OCI-LY7 (cell line): ENCODE results near the gene IPCEF1. TPM values are rescaled to one million over a fixed set of nuclear protein-coding genes. Genes with fewer than 3 reads are reported as not detected.

Experiments
- BruUV-seq: library from RNA; stranded (reverse); fragments of 400-500 nt; replicated peaks from 2 replicates; lab custom pipeline; 2021; lab: Mats Ljungman, UMichigan
- CTCF ChIA-PET: fragments of 300-600 bp; sonication (Branson Sonifier 250); formaldehyde crosslinking; loops from one replicate; lab custom pipeline; 2022; ENCODE audit warnings: antibody characterized with exemption; ENCODE audit not compliant: unreplicated experiment; lab: Charles Lee
- POLR2A ChIA-PET: fragments of 300-600 bp; sonication (Branson Sonifier 250); formaldehyde crosslinking; loops from one replicate; lab custom pipeline; 2022; ENCODE audit warnings: antibody characterized with exemption; lab: Charles Lee
- DNase-seq: peaks from one replicate; pipeline ENCODE4 v3.0.0-alpha.2; 2015; ENCODE audit warnings: low spot score
- H2AFZ ChIP-seq: fragments of 200-600 bp; sonication (generic), shearing (Covaris generic); 2 replicates; pipeline ENCODE4 v1.6.1; 2014; ENCODE audit warnings: mild to moderate bottlenecking, antibody characterized with exemption, low read length, moderate library complexity
- H3K27ac ChIP-seq: fragments of 200-600 bp; sonication (generic); 2 replicates; pipeline ENCODE4 v1.5.1; 2014; ENCODE audit warnings: mixed run types, low read depth, mild to moderate bottlenecking, moderate library complexity, low read length, inconsistent platforms; ENCODE audit not compliant: poor library complexity, severe bottlenecking
- H3K36me3 ChIP-seq: fragments of 200-600 bp; sonication (generic); 2 replicates; pipeline ENCODE4 v1.6.1; 2014; ENCODE audit warnings: mild to moderate bottlenecking, antibody characterized with exemption, low read length, moderate library complexity, mixed read lengths; ENCODE audit not compliant: insufficient read depth
- H3K4me1 ChIP-seq: fragments of 200-600 bp; sonication (generic); 2 replicates; pipeline ENCODE4 v1.5.1; 2014; ENCODE audit warnings: mild to moderate bottlenecking, low read length; ENCODE audit not compliant: insufficient read depth, poor library complexity, severe bottlenecking
- H3K4me2 ChIP-seq: fragments of 200-600 bp; sonication (generic); 2 replicates; pipeline ENCODE4 v1.6.1; 2014; ENCODE audit warnings: mild to moderate bottlenecking, low read length
- H3K4me3 ChIP-seq: fragments of 200-600 bp; sonication (generic); 2 replicates; pipeline ENCODE4 v1.5.1; 2014; ENCODE audit warnings: mild to moderate bottlenecking, low read depth, low read length; ENCODE audit not compliant: poor library complexity, severe bottlenecking
- H3K79me2 ChIP-seq: fragments of 200-600 bp; sonication (generic); 2 replicates; pipeline ENCODE4 v1.6.1; 2016; ENCODE audit warnings: low read depth, mild to moderate bottlenecking, low read length, moderate library complexity, mixed read lengths; ENCODE audit not compliant: insufficient read depth
- H3K9me2 ChIP-seq: fragments of 200-600 bp; sonication (generic); 2 replicates; pipeline ENCODE4 v1.6.1; 2016; ENCODE audit warnings: mild to moderate bottlenecking, low read length, mixed read lengths; ENCODE audit not compliant: insufficient read depth
- H3K9me3 ChIP-seq: fragments of 200-600 bp; sonication (generic); 2 replicates; pipeline ENCODE4 v1.6.1; 2014; ENCODE audit warnings: mild to moderate bottlenecking, mixed run types, low read length, mixed read lengths
- H4K20me1 ChIP-seq: fragments of 200-600 bp; sonication (generic); 2 replicates; pipeline ENCODE4 v1.6.1; 2014; ENCODE audit warnings: mild to moderate bottlenecking, antibody characterized with exemption, low read length, moderate library complexity, mixed read lengths; ENCODE audit not compliant: insufficient read depth
- CTCF ChIP-seq: fragments of 200-600 bp; sonication (generic); conservative IDR thresholded peaks from 2 replicates; pipeline ENCODE4 v1.5.1; 2014; ENCODE audit warnings: mild to moderate bottlenecking, antibody characterized with exemption, low read length, moderate library complexity, mixed read lengths
- EZH2phosphoT487 ChIP-seq: fragments of 200-600 bp; sonication (generic); IDR thresholded peaks from 2 replicates; pipeline ENCODE4 v1.6.1; 2018; ENCODE audit warnings: low read depth, borderline replicate concordance, mild to moderate bottlenecking, mixed run types, antibody characterized with exemption, low read length, moderate library complexity, mixed read lengths
- intact Hi-C: fragments of 100-400 bp; cut with micrococcal nuclease; formaldehyde crosslinking; loops from one replicate; pipeline ENCODE4 v1.10.0; 2022; ENCODE audit not compliant: unreplicated experiment
- total RNA-seq, 2 experiments: library from RNA; depleted of rRNA in 1 of 2; stranded (reverse); fragments of >200 nt in 1 of 2; shearing (Covaris generic) in 1 of 2; gene quantifications; 2 replicates each; pipeline ENCODE4 v1.2.3, GENCODE V29; 2014 to 2022

The IPCEF1 gene
- total RNA-seq, 2 experiments from 2014 or later, result not detected

- intact Hi-C loops, result loop anchor here (10.0 kb wide), 1 partner anchor 219 kb away; no protein-coding TSS in a partner anchor
- no peak for DNase-seq
- no peaks in the 10 kb centered on the region for H3K9me2 ChIP-seq
Measured at GRCh38 chr6:154373971-154374370, 17.4 kb upstream of the IPCEF1 start.

GRCh38 chr6:154371281-154371680 lies 14.7 kb upstream of the IPCEF1 start:
- POLR2A ChIA-PET, result interaction anchor here (0.6 to 1.2 kb wide), 3 partner anchors 74 to 281 kb away, joined by 3 read pairs; no protein-coding TSS in a partner anchor
- BruUV-seq, result no TSS peak
- no peak overlapping the region for H3K4me3 ChIP-seq
- H3K4me2 ChIP-seq, result no peak overlapping the region
- H3K36me3 ChIP-seq, result no peaks in the 10 kb centered on the region
- H3K9me2 ChIP-seq, result no peaks in the 10 kb centered on the region
- no peaks in the 10 kb centered on the region for H4K20me1 ChIP-seq
- CTCF ChIA-PET, result no interaction called here
- no peaks in the 10 kb centered on the region for H3K4me1 ChIP-seq
- 0 out of 2 replicates have a peak, but pooled peaks cover 4% of the 10 kb centered on the region for H3K9me3 ChIP-seq
- H2AFZ ChIP-seq, result no peak overlapping the region
- no peaks in the 10 kb centered on the region for H3K79me2 ChIP-seq
- TF ChIP-seq CTCF (no peak), EZH2phosphoT487 (no peak)
- intact Hi-C loops, result loop anchor here (10.0 kb wide), 1 partner anchor 216 kb away; no protein-coding TSS in a partner anchor
- H3K27ac ChIP-seq, result no peak overlapping the region
- DNase-seq, result no peak

More at GRCh38 chr6:154373971-154374370, 17.4 kb upstream of the IPCEF1 start:
- Histone ChIP-seq H2AFZ (no peak overlapping the region), H3K79me2 (no peaks in the 10 kb centered on the region), H3K27ac (no peak overlapping the region), H3K36me3 (no peaks in the 10 kb centered on the region), H3K9me3 (0 out of 2 replicates have a peak, but pooled peaks cover 4% of the 10 kb centered on the region), H4K20me1 (no peaks in the 10 kb centered on the region), H3K4me2 (no peak overlapping the region), H3K4me1 (no peaks in the 10 kb centered on the region), H3K4me3 (no peak overlapping the region)
- ChIA-PET POLR2A (no interaction called here), CTCF (no interaction called here)
- no TSS peak for BruUV-seq
- no peak for TF ChIP-seq CTCF
- no peak for TF ChIP-seq EZH2phosphoT487

- H2AFZ ChIP-seq, result no peak overlapping the region
- H3K4me1 ChIP-seq, result no peaks in the 10 kb centered on the region
- no TSS peak for BruUV-seq
- no peaks in the 10 kb centered on the region for H3K79me2 ChIP-seq
- intact Hi-C loops, result loop anchor here (10.0 kb wide), 1 partner anchor 216 kb away; no protein-coding TSS in a partner anchor
- TF ChIP-seq EZH2phosphoT487 (no peak), CTCF (peak; percentile 70)
- H3K9me3 ChIP-seq, result 0 out of 2 replicates have a peak, but pooled peaks cover 4% of the 10 kb centered on the region
- H3K4me3 ChIP-seq, result no peak overlapping the region
- no peaks in the 10 kb centered on the region for H3K9me2 ChIP-seq
- no peaks in the 10 kb centered on the region for H4K20me1 ChIP-seq
- H3K4me2 ChIP-seq, result no peak overlapping the region
- no peak overlapping the region for H3K27ac ChIP-seq
- CTCF ChIA-PET, result no interaction called here
- POLR2A ChIA-PET, result no interaction called here
- DNase-seq, result peak; percentile 5
- H3K36me3 ChIP-seq, result no peaks in the 10 kb centered on the region
Measured at GRCh38 chr6:154370545-154370944, 13.9 kb upstream of the IPCEF1 start.
